Sigmoid colon (tissue), 7 donors: ENCODE data around the gene ROR1. TPM values are rescaled to one million over a fixed set of nuclear protein-coding genes. Genes with fewer than 3 reads are reported as not detected.

Experiments
- DNase-seq: peaks from one replicate; pipeline ENCODE4 v3.0.0-alpha.2; 2019
- H3K27ac ChIP-seq, 4 donors: fragments of 200-600 bp; sonication (generic); one replicate each; pipeline ENCODE4 v1.5.1; 2016 to 2019; ENCODE audit warnings: mild to moderate bottlenecking in 1 of 4
- H3K27me3 ChIP-seq, 3 donors: fragments of 200-600 bp; sonication (generic); one replicate each; pipeline ENCODE4 v1.5.1; 2019; ENCODE audit warnings: mild to moderate bottlenecking in 1 of 3
- H3K36me3 ChIP-seq, 4 donors: fragments of 200-600 bp; sonication (generic); one replicate each; pipeline ENCODE4 v1.5.1; 2016 to 2019
- H3K4me1 ChIP-seq, 4 donors: fragments of 200-600 bp; sonication (generic); one replicate each; pipeline ENCODE4 v1.5.1; 2017 to 2019
- H3K4me3 ChIP-seq, 4 donors: fragments of 200-600 bp; sonication (generic); one replicate each; pipeline ENCODE4 v1.5.1; 2017 to 2019; ENCODE audit warnings: mild to moderate bottlenecking in 2 of 4, moderate library complexity in 1 of 4
- H3K9me3 ChIP-seq, 4 donors: fragments of 200-600 bp in 3 of 4; sonication (generic) in 3 of 4; one replicate each; pipeline versions ENCODE4 v1.5.1 to v1.6.1; 2013 to 2019
- CTCF ChIP-seq, 4 experiments: fragments of 450-650 bp in 3 of 4; fragments of 200-600 bp in 1 of 4; IDR thresholded peaks; one replicate each; pipeline ENCODE4 v1.5.1; 2016 to 2019; ENCODE audit warnings: antibody characterized with exemption in 4 of 4, mild to moderate bottlenecking in 3 of 4, moderate library complexity in 2 of 4
- EP300 ChIP-seq, 4 donors: sonication (generic); formaldehyde crosslinking; IDR thresholded peaks; one replicate each; pipeline ENCODE4 v1.6.1; 2017; ENCODE audit warnings: antibody characterized with exemption in 4 of 4
- POLR2A ChIP-seq, 2 donors: fragments of 450-650 bp; IDR thresholded peaks; one replicate each; pipeline ENCODE4 v1.6.1; 2016; ENCODE audit warnings: antibody characterized with exemption in 2 of 2, mild to moderate bottlenecking in 2 of 2, moderate library complexity in 2 of 2
- POLR2AphosphoS5 ChIP-seq, 4 donors: sonication (generic); formaldehyde crosslinking; IDR thresholded peaks; one replicate each; pipeline ENCODE4 v1.6.1; 2017; ENCODE audit warnings: antibody characterized with exemption in 4 of 4
- WGBS, 2 donors: extraction: QIAGEN DNeasy Blood & Tissue Kit; methylation state at CpG; one replicate each; pipeline ENCODE4 v1.1.7; 2013; 5-methylcytosine and 5-hydroxymethylcytosine counted together
- intact Hi-C: fragments of 100-400 bp; cut with DNase I; formaldehyde crosslinking; loops from one replicate; pipeline ENCODE4 v1.15.1; 2023
- polyA plus RNA-seq, 3 donors: library from polyadenylated mRNA; stranded (reverse); fragments of 200-250 nt; gene quantifications; one replicate each; pipeline ENCODE4 v1.2.3, GENCODE V29; 2013
- total RNA-seq, 4 donors: library from RNA; depleted of rRNA; stranded (reverse); fragments of >200 nt; gene quantifications; one replicate each; pipeline ENCODE4 v1.1.0, GENCODE V29; 2016
- donor health status: healthy with polysubstance abuse.
- donor health status: Bipolar disorder and iron deficiency.
- donor health status: healthy.

ROR1 gene
- total and polyA plus RNA-seq, 7 donors = under 0.01 to 37.1 (median 27.3) TPM

DNA sequence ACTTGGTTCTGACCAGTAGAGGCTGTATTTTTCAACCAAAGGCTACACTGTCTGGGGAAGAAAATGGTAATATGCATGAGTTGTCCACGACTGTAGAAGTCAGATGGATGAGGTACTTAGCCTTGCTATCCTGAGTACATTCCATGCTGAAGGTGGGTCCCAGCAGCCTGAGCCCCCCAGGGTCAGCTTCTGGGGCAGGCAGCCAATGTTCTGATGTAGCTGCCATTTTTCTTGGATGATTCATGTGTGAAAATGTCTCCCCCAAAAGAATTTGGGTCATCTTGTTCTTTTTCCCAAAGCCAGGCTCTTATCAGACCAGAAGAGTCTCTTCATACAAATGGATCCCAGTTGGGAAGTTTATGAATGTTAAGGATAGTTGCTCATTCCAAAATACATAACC, 257.4 kb downstream of the ROR1 start:
- no peak overlapping the region for H3K27ac ChIP-seq
- no peak overlapping the region for H3K4me3 ChIP-seq
- no peaks in the 10 kb centered on the region for H3K36me3 ChIP-seq
- H3K4me1 ChIP-seq = peaks cover 0 to 14% (median 3%) of the 10 kb centered on the region in 4 donors
- TF ChIP-seq POLR2A (IDR thresholded peaks at IDR 0.05) (no peak), POLR2AphosphoS5 (IDR thresholded peaks at IDR 0.05) (no peak), CTCF (IDR thresholded peaks at IDR 0.05) (no peak), EP300 (IDR thresholded peaks at IDR 0.05) (no peak)
- intact Hi-C loops = loop anchor here (10.0 kb wide), 1 partner anchor 256 kb away; the partner anchor contains the start of gene ROR1
- H3K27me3 ChIP-seq = no peaks in the 10 kb centered on the region
- no peak for DNase-seq
- H3K9me3 ChIP-seq = no peaks in the 10 kb centered on the region
- 85 to 86% methylated on average over 1 of the region's 1 CpG for WGBS, 2 donors

- H3K27me3 ChIP-seq = no peaks in the 10 kb centered on the region
- H3K36me3 ChIP-seq = no peaks in the 10 kb centered on the region
- no peak for DNase-seq
- intact Hi-C loops = loop anchor here (10.0 kb wide), 1 partner anchor 259 kb away; the partner anchor contains the start of gene ROR1
- TF ChIP-seq POLR2AphosphoS5 (IDR thresholded peaks at IDR 0.05) = peak in 1 of 4 donors; percentile 17
- no peak for TF ChIP-seq EP300 (IDR thresholded peaks at IDR 0.05)
- H3K4me1 ChIP-seq = peaks cover 0 to 31% (median 13%) of the 10 kb centered on the region in 4 donors
- no peak overlapping the region for H3K4me3 ChIP-seq
- peak overlapping the region in 1 of 4 donors; percentile 26 for H3K27ac ChIP-seq
- 78 to 82% methylated on average over 3 of the region's 3 CpGs for WGBS, 2 donors
- H3K9me3 ChIP-seq = no peaks in the 10 kb centered on the region
These were observed 259.9 kb downstream of the ROR1 start for GRCh38 chr1:64033667-64034220.

DNA sequence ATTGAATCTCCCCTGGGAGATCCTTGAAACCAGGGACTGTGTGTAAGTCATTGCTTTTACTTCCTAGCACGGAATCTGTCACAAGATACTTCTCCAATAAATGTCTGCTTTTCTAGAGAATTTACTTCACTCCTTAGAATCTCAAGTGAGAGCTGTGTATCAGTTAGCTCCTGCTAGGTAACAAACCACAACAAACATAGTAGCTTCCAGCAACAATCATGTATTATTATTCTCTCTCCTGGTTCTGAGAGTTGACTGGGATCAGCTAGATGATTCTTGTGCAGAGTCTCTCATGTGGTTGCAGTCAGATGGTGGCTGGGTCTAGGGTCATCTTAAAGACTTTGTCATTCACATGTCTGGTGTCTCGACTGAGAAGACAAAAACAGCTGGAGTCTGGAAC, 262.7 kb downstream of the ROR1 start:
- WGBS, 2 donors = 80 to 82% methylated on average over 2 of the region's 2 CpGs

GRCh38 chr1:64038119-64038518, 264.3 kb downstream of the ROR1 start:
- Histone ChIP-seq H3K4me1 (peaks cover 0 to 62% (median 43%) of the 10 kb centered on the region in 4 donors), H3K27ac (no peak overlapping the region), H3K36me3 (no peaks in the 10 kb centered on the region), H3K9me3 (no peaks in the 10 kb centered on the region), H3K27me3 (no peaks in the 10 kb centered on the region), H3K4me3 (no peak overlapping the region)
- no peak for TF ChIP-seq POLR2A (IDR thresholded peaks at IDR 0.05)
- TF ChIP-seq POLR2AphosphoS5 (IDR thresholded peaks at IDR 0.05) = no peak
- intact Hi-C loops = loop anchor here (10.0 kb wide), 1 partner anchor 263 kb away; the partner anchor contains the start of gene ROR1
- 89 to 96% methylated on average over 4 of the region's 4 CpGs for WGBS, 2 donors
- no peak for DNase-seq

More for the DNA sequence above, 262.7 kb downstream of the ROR1 start:
- no peak overlapping the region for H3K4me3 ChIP-seq
- no peaks in the 10 kb centered on the region for H3K9me3 ChIP-seq
- peaks cover 0 to 49% (median 28%) of the 10 kb centered on the region in 4 donors for H3K4me1 ChIP-seq
- DNase-seq = no peak
- intact Hi-C loops = loop anchor here (10.0 kb wide), 1 partner anchor 262 kb away; the partner anchor contains the start of gene ROR1
- TF ChIP-seq POLR2AphosphoS5 (IDR thresholded peaks at IDR 0.05) = no peak
- TF ChIP-seq CTCF (IDR thresholded peaks at IDR 0.05) = no peak
- no peak for TF ChIP-seq POLR2A (IDR thresholded peaks at IDR 0.05)
- no peak for TF ChIP-seq EP300 (IDR thresholded peaks at IDR 0.05)
- H3K36me3 ChIP-seq = no peaks in the 10 kb centered on the region
- H3K27me3 ChIP-seq = no peaks in the 10 kb centered on the region
- H3K27ac ChIP-seq = no peak overlapping the region

DNA sequence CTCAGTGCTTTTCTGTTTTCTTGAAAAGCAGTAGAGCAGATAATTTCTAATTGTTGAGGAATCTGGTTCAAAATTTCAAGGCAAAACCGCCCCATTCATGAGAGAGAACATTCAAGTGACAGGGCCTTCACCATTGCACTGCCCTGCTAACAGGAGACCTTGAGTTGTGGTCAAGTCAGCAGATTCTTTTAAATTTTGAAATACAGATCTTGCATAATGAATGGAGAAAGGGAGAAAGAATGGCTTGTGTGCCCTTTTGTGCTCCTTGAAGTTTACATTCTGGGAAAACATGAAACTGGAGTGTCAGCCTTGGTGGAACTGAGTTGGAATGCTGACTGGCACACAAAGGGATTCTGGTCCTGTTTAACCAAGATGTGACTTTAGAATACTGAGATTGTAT, 265.1 kb downstream of the ROR1 start:
- no peaks in the 10 kb centered on the region for H3K27me3 ChIP-seq
- 88 to 93% methylated on average over 1 of the region's 1 CpG for WGBS, 2 donors
- DNase-seq = no peak
- H3K9me3 ChIP-seq = no peaks in the 10 kb centered on the region
- TF ChIP-seq CTCF (IDR thresholded peaks at IDR 0.05) (no peak), EP300 (IDR thresholded peaks at IDR 0.05) (no peak), POLR2A (IDR thresholded peaks at IDR 0.05) (no peak), POLR2AphosphoS5 (IDR thresholded peaks at IDR 0.05) (no peak)
- intact Hi-C loops = loop anchor here (10.0 kb wide), 1 partner anchor 264 kb away; the partner anchor contains the start of gene ROR1
- peak overlapping the region in 3 of 4 donors; percentile 44 to 63 (median 52) for H3K27ac ChIP-seq
- H3K36me3 ChIP-seq = no peaks in the 10 kb centered on the region
- peaks cover 0 to 60% (median 47%) of the 10 kb centered on the region in 4 donors for H3K4me1 ChIP-seq
- no peak overlapping the region for H3K4me3 ChIP-seq
